GM19099 (cell line): ENCODE data around the gene GALM.

ENCODE experiments used
- POLR2A ChIP-seq: IDR thresholded peaks from 3 replicates; pipeline ENCODE4 v1.6.1; 2011; ENCODE audit warnings: low read depth; ENCODE audit not compliant: insufficient read length; ENCODE audit errors: extremely low read depth

The GALM gene

GRCh38 chr2:38643021-38643671 lies 22.8 kb upstream of the GALM start:
- no peak for TF ChIP-seq POLR2A

GRCh38 chr2:38648107-38648761 lies 17.7 kb upstream of the GALM start:
- no peak for TF ChIP-seq POLR2A

- no peak for TF ChIP-seq POLR2A
Measured at GRCh38 chr2:38649176-38649728, 16.7 kb upstream of the GALM start.

GRCh38 chr2:38650012-38650411 lies 15.9 kb upstream of the GALM start:
- TF ChIP-seq POLR2A = no peak

DNA sequence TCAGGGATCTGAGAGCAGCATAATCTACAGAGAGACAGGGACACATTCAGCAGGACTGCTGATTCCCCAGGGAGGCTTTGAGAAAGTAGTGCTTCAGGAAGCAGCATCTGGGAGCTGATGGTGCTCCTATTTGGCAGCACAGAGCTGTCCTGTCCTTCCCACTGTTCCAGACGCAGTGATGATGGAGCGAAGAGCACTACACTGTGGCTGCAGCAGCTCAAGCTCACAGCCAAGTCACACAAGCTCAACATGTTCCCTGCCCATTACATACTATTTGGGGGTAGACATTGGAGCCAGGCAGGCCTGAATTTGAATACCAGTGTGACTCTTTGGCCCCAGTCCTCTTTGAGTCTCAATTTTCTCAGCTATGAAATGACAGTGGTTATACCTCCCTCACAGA lies 15.2 kb upstream of the GALM start:
- TF ChIP-seq POLR2A = no peak

DNA sequence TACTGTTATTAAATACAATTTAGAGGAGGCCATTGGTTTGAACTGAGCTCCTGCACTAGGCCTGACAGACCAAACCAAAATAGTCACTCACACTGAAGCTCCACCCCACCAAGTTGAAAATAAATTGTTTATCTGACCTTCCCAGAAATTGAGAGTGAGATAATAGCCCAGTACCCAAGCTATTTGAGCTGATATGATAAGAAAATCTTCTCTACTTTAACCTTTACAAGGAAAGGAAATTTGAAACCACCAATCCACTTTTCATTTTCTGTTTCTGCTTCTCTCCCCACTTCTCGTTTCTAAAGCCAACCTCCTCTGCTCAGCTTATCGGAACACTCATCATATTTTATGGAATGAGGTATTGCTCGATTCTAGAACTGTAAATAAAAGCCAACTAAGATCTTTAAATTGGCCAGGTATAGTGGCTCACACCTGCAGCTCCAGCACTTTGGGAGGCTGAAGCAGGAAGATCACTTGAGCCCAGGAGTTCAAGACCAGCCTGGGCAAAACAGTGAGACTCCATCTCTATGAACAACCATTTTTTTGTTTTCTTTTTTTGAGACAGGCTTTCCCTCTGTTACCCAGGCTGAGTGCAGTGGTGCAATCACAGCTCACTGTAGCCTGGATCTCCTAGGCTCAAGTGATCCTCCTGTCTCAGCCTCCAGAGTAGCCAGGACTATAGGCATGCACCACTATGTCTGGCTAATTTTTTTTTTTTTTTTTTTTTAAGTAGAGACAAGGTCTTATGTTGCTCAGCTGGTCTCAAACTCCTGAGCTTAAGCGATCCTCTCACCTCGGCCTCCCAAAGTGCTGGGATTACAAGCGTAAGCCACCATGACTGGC lies 13.3 kb upstream of the GALM start:
- no peak for TF ChIP-seq POLR2A

DNA sequence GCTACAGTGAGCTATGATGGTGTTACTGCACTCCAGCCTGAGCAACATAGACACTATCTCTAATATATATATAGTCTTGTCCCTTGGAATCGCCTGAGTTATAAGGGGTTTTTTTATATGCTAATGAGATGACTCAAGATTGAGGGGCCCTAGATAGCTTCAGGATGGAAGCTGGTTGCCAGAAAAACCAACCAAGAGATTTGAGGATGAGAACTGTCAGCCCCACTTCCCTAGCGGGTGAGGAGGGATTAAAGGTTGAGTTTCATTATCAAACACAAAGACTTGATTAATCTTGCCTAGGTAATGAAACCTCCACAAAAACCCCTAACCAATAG lies 12.6 kb upstream of the GALM start:
- TF ChIP-seq POLR2A = no peak

DNA sequence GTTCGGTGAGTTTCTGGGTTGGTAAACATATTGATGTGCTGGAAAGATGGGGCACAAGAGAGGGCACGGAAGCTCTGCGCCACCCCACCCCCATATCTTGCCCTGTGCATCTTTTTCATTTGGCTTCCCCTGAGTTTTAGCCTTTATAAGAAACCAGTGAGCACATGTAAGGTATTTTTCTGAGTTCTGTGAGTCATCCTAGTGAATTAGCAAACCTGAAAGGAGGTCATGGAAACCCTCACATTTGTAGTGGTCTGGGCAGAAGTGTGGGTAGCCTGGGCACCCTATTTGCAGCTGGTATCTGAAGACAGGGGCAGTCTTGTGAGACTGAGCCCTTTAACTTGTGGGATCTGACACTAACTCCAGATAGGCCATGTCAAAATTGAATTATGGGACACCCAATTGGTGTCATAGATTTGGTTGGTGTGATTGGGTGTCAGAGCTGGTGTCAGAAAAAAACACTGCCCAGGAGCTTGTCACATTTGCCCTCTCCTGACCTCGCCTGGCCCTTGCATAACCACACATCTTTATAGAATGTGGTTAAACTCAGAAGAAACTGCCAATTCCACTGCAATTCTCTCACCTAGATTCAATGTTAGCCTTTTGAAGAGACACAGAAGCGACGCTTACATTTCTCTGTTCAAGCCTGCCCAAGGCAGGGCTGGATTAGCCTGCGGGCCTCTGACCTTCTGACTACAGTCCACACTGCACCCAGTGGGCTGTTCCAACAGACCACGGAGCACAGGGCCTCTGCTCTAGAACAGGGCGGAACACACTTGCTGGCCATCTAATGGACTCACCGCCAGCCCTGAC lies 12.0 kb upstream of the GALM start:
- TF ChIP-seq POLR2A = no peak

GRCh38 chr2:38654528-38655381 lies 11.2 kb upstream of the GALM start:
- no peak for TF ChIP-seq POLR2A

DNA sequence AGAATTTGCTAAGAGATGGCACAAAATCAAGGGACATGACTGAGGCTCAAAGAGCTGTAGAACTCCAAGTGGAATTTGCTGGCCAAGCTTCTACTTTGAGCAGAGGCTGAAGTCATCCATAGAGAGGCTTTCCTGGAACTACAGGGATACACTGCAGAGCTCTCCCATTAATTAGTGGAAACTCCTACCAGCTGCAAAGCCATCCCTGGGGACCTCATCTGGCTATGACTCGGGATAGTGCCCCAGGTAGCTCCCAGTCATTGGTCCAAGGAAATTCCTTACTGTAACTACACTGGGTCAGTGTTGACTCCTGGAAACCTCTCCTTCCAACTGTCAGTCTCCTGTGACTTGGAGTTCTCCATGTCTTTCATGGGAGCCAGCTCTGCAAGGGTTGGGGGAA lies 10.5 kb upstream of the GALM start:
- no peak for TF ChIP-seq POLR2A

GRCh38 chr2:38656866-38657480 lies 8.9 kb upstream of the GALM start:
- no peak for TF ChIP-seq POLR2A

GRCh38 chr2:38658613-38659012 lies 7.3 kb upstream of the GALM start:
- no peak for TF ChIP-seq POLR2A

DNA sequence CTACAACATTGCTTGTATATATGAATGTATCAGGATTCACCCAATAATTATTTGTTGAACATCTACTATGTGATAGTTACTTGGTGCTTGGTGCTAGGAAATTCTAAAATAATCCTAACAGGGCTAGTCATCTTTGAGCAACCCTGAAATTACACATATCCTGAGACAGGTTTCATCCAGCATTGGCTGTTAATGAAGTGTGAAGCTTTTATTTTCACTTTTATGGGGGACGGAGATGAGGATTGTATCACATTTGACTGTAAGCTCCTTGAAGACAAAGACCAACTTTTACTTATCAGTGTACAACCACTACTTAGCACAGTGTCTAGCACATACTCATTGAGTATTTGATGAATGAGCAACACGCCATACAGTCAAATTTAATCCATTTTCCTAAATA lies 6.8 kb upstream of the GALM start:
- TF ChIP-seq POLR2A = no peak

DNA sequence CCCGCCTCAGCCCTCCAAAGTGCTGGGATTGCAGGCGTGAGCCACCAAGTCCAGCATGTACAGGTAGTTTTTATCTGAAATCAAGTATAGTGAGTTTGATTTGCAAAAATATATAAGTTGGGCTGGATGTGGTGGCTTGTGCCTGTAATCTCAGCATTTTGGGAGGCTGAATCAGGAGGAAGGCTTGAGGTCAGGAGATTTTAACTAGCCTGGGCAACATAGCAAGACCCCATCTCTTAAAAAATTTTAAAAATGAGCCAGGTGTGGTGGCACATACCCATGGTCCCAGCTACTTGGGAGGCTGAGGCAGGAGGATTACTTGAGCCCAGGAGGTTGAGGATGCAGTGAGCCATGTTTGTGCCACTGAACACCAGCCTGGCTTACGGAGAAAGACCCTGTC lies 5.6 kb upstream of the GALM start:
- TF ChIP-seq POLR2A = no peak
